C4-2B (cell line): ENCODE measurements around the gene RPH3AL.

Source experiments
- ZFX ChIP-seq: fragments of 450-650 bp; IDR thresholded peaks from 2 replicates; pipeline ENCODE4 v1.6.1; 2017
- TF ChIP-seq, protein P1 (sequence below): fragments of 450-650 bp; conservative IDR thresholded peaks from 2 replicates; pipeline ENCODE4 v1.5.1; 2017; ENCODE audit warnings: mild to moderate bottlenecking

DNA sequence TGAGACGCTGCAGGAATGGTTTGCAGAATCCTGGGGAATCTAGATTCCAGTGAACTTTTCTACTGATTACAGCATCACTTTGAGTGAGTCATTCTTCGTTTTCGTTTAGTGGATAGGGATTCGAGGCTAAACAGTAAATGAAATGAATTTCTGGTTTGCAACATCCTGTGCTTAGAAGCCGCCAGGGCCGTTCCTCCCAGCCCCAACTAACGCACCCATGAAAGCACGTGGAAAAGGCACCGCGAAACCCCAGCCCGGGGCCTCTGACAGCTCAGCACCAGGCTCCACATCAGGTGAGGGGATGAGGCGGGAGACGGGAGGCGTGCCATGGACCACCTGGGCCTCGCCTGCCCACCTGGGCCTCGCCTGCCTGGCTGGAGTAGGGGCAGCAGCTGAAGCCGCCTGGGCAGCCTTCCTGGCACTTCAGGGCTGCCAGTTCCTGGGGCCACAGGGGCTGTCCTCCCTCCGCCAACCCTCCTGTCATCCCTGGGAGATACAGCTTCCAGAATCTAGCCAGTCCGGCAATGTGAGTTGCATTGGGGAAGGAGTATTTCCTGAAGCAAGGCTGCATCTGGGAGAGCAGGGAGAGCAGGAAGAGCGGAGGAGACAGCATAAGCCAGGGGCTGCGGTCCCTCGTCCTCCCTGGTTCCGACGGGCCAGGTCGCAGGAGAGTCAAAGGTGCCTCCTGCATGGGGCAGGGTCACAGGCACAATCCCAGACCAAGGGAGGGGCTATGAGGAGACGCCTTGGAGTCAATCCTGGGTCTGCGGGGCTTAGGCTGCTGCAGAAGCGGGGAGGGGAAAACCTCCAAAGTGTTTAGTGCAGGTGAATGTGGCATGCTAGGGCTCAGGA, 78.4 kb downstream of the RPH3AL start:
- TF ChIP-seq, protein P1, sequence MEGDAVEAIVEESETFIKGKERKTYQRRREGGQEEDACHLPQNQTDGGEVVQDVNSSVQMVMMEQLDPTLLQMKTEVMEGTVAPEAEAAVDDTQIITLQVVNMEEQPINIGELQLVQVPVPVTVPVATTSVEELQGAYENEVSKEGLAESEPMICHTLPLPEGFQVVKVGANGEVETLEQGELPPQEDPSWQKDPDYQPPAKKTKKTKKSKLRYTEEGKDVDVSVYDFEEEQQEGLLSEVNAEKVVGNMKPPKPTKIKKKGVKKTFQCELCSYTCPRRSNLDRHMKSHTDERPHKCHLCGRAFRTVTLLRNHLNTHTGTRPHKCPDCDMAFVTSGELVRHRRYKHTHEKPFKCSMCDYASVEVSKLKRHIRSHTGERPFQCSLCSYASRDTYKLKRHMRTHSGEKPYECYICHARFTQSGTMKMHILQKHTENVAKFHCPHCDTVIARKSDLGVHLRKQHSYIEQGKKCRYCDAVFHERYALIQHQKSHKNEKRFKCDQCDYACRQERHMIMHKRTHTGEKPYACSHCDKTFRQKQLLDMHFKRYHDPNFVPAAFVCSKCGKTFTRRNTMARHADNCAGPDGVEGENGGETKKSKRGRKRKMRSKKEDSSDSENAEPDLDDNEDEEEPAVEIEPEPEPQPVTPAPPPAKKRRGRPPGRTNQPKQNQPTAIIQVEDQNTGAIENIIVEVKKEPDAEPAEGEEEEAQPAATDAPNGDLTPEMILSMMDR, result no peak
- no peak for TF ChIP-seq ZFX
